HepG2 (cell line): Measurements from ENCODE around the gene PCSK6. TPM values are rescaled to one million over a fixed set of nuclear protein-coding genes. Genes with fewer than 3 reads are reported as not detected.
A peak's percentile ranks its signal among the peaks of the same experiment; 100 is the strongest.

Experiments
- AHR ChIP-seq: IDR thresholded peaks from 2 replicates; pipeline ENCODE4 v1.6.1; 2018; ENCODE audit warnings: missing genetic modification reagents, missing compliant biosample characterization
- AKNA ChIP-seq: sonication (generic); formaldehyde crosslinking; IDR thresholded peaks from 2 replicates; pipeline ENCODE4 v1.4.0; 2020; ENCODE audit warnings: missing genetic modification reagents, borderline replicate concordance
- ATF7-NPFF ChIP-seq: sonication (generic); formaldehyde crosslinking; IDR thresholded peaks from 2 replicates; pipeline ENCODE4 v1.8.1; 2023; ENCODE audit warnings: mild to moderate bottlenecking, low read depth, missing genetic modification reagents, moderate library complexity
- CHCHD3 ChIP-seq: sonication (generic); formaldehyde crosslinking; IDR thresholded peaks from 2 replicates; pipeline ENCODE4 v1.8.0; 2022; ENCODE audit warnings: mild to moderate bottlenecking, missing genetic modification reagents, moderate library complexity
- FOXP1 ChIP-seq, 2 experiments: fragments of 450-650 bp in 1 of 2; IDR thresholded peaks; 2 replicates each; pipeline ENCODE4 v1.6.1; 2017 to 2018; ENCODE audit warnings: antibody characterized with exemption in 1 of 2
- HMGXB4 ChIP-seq, 2 experiments: sonication (generic) in 1 of 2; formaldehyde crosslinking in 1 of 2; IDR thresholded peaks; 2 replicates each; pipeline versions ENCODE4 v1.4.0 to v1.6.1; 2018 to 2020; ENCODE audit warnings: missing genetic modification reagents in 2 of 2, borderline replicate concordance in 1 of 2, low read depth in 1 of 2, mild to moderate bottlenecking in 1 of 2, missing biosample characterization in 1 of 2
- JARID2 ChIP-seq: sonication (generic); formaldehyde crosslinking; IDR thresholded peaks from 2 replicates; pipeline ENCODE4 v1.8.1; 2023; ENCODE audit warnings: missing genetic modification reagents, inconsistent platforms; ENCODE audit not compliant: insufficient replicate concordance
- JDP2 ChIP-seq: sonication (generic); formaldehyde crosslinking; IDR thresholded peaks from 2 replicates; pipeline ENCODE4 v1.8.1; 2022; ENCODE audit warnings: missing genetic modification reagents, borderline replicate concordance
- MYC ChIP-seq: sonication (generic); formaldehyde crosslinking; IDR thresholded peaks from 2 replicates; pipeline ENCODE4 v1.9.0; 2021; ENCODE audit warnings: missing genetic modification reagents, borderline replicate concordance
- NFKBIZ ChIP-seq: IDR thresholded peaks from 2 replicates; pipeline ENCODE4 v1.6.1; 2018; ENCODE audit warnings: missing genetic modification reagents, missing compliant biosample characterization
- NR2F6 ChIP-seq, 2 experiments: IDR thresholded peaks; 2 replicates each; pipeline ENCODE4 v1.6.1; 2016; ENCODE audit warnings: antibody characterized with exemption in 1 of 2, mild to moderate bottlenecking in 1 of 2
- POLR2A ChIP-seq, 2 experiments: IDR thresholded peaks; 2 replicates each; pipeline ENCODE4 v1.6.1; 2011; ENCODE audit warnings: low read depth in 2 of 2, low read length in 2 of 2, mild to moderate bottlenecking in 1 of 2, moderate library complexity in 1 of 2; ENCODE audit not compliant: insufficient read depth in 1 of 2
- PTBP1 ChIP-seq: fragments of 200-400 bp; formaldehyde crosslinking; IDR thresholded peaks from 2 replicates; pipeline ENCODE4 v1.6.1; 2018; ENCODE audit warnings: low read length, low read depth; ENCODE audit not compliant: poor library complexity, severe bottlenecking
- SETDB1 ChIP-seq: sonication (generic); formaldehyde crosslinking; IDR thresholded peaks from 2 replicates; pipeline ENCODE4 v1.5.1; 2020; ENCODE audit warnings: missing genetic modification reagents, mild to moderate bottlenecking, borderline replicate concordance
- SIX1 ChIP-seq: sonication (generic); formaldehyde crosslinking; IDR thresholded peaks from 2 replicates; pipeline ENCODE4 v1.4.0; 2020; ENCODE audit warnings: missing genetic modification reagents, borderline replicate concordance
- SOX5 ChIP-seq: IDR thresholded peaks from 2 replicates; pipeline ENCODE4 v1.6.1; 2016; ENCODE audit warnings: borderline replicate concordance
- TGIF2 ChIP-seq: IDR thresholded peaks from 2 replicates; pipeline ENCODE4 v1.6.1; 2016; ENCODE audit warnings: control low read depth, missing compliant biosample characterization
- THYN1 ChIP-seq: sonication (generic); formaldehyde crosslinking; IDR thresholded peaks from 2 replicates; pipeline ENCODE4 v1.8.1; 2023; ENCODE audit warnings: low read depth, mild to moderate bottlenecking, moderate library complexity, missing genetic modification reagents, borderline replicate concordance
- ZBTB38 ChIP-seq: sonication (generic); formaldehyde crosslinking; IDR thresholded peaks from 2 replicates; pipeline ENCODE4 v1.5.1; 2020; ENCODE audit warnings: mild to moderate bottlenecking, missing genetic modification reagents
- ZNF354B ChIP-seq: sonication (generic); formaldehyde crosslinking; IDR thresholded peaks from 2 replicates; pipeline ENCODE4 v1.8.0; 2022; ENCODE audit warnings: mild to moderate bottlenecking, missing genetic modification reagents
- ZNF510 ChIP-seq: sonication (generic); formaldehyde crosslinking; IDR thresholded peaks from 2 replicates; pipeline ENCODE4 v1.4.0; 2020; ENCODE audit warnings: low read depth, mild to moderate bottlenecking, missing genetic modification reagents
- ZNF564 ChIP-seq: sonication (generic); formaldehyde crosslinking; IDR thresholded peaks from 2 replicates; pipeline ENCODE4 v1.8.1; 2023; ENCODE audit warnings: mild to moderate bottlenecking, missing genetic modification reagents
- ZNF782 ChIP-seq: sonication (generic); formaldehyde crosslinking; IDR thresholded peaks from 2 replicates; pipeline ENCODE4 v1.4.0; 2020; ENCODE audit warnings: missing genetic modification reagents, mild to moderate bottlenecking, borderline replicate concordance
- ZNF841 ChIP-seq: sonication (generic); formaldehyde crosslinking; IDR thresholded peaks from 2 replicates; pipeline ENCODE4 v1.8.1; 2023; ENCODE audit warnings: missing genetic modification reagents, borderline replicate concordance
- polyA plus RNA-seq, 8 experiments: library from polyadenylated mRNA; depleted of rRNA in 3 of 8; stranded (reverse) in 7 of 8; unstranded in 1 of 8; fragments of >200 nt; fragmentation: Illumina TruSeq in 4 of 8; extraction: Trizol in 4 of 8; gene quantifications; 2 replicates each; pipeline versions ENCODE4 v1.2.1 to v1.2.3, GENCODE V29; 2011 to 2016; ENCODE audit warnings: low read depth in 4 of 8, missing spikeins in 1 of 8, mixed read lengths in 1 of 8; ENCODE audit not compliant: insufficient read depth in 1 of 8
- total RNA-seq, 5 experiments: library from RNA; depleted of rRNA; stranded (reverse); fragments of >200 nt; fragmentation: Illumina TruSeq; extraction: Trizol; gene quantifications; 2 replicates each; pipeline ENCODE4 v1.2.3, GENCODE V29; 2016; ENCODE audit warnings: low read depth in 1 of 5

The PCSK6 gene
- total and polyA plus RNA-seq, 2 of the 13 experiments (the other 11 are each of a cell fraction or from before 2014, with no cell fraction given): 56.5 to 155 TPM

- TF ChIP-seq CHCHD3 (CRISPR knock-in tag) (no peak), JDP2 (CRISPR knock-in tag) (no peak; the same call in 1 of the 2 replicates), ZNF510 (CRISPR knock-in tag) (no peak), ATF7-NPFF (no peak), SOX5 (peak; percentile 81; the same call in 1 of the 2 replicates), TGIF2 (CRISPR knock-in tag) (no peak), SETDB1 (CRISPR knock-in tag) (no peak), ZNF782 (no peak), AHR (CRISPR knock-in tag) (no peak), NR2F6 (IDR thresholded peaks at IDR 0.05) (peak; percentile 98), NR2F6 (CRISPR knock-in tag; IDR thresholded peaks at IDR 0.05) (peak; percentile 99), ZNF354B (no peak), POLR2A (IDR thresholded peaks at IDR 0.05; ENCODE audit: insufficient read depth in 1 of 2, low read depth in 2 of 2, low read length in 2 of 2) (peak in 1 of 2 experiments; percentile 48; a peak in 2 of 4 replicates), FOXP1 (IDR thresholded peaks at IDR 0.05) (no peak), FOXP1 (CRISPR knock-in tag; IDR thresholded peaks at IDR 0.05) (no peak; the same call in 1 of the 2 replicates), ZNF841 (CRISPR knock-in tag) (no peak), MYC (CRISPR knock-in tag) (peak; percentile 47; the same call in 1 of the 2 replicates), SIX1 (CRISPR knock-in tag) (0 out of 2 replicates have a peak, but pooled peaks have one; percentile 43), PTBP1 (no peak), AKNA (CRISPR knock-in tag) (no peak), ZNF564 (CRISPR knock-in tag) (0 out of 2 replicates have a peak, but pooled peaks have one; percentile 46), THYN1 (CRISPR knock-in tag) (0 out of 2 replicates have a peak, but pooled peaks have one; percentile 10), NFKBIZ (CRISPR knock-in tag) (no peak), JARID2 (CRISPR knock-in tag) (no peak), ZBTB38 (CRISPR knock-in tag) (peak; percentile 67), HMGXB4 (CRISPR knock-in tag; IDR thresholded peaks at IDR 0.05; ENCODE audit: borderline replicate concordance in 1 of 2, low read depth in 1 of 2) (no peak)
These were observed 50.8 kb downstream of the PCSK6 start (continued) for GRCh38 chr15:101438482-101439284.
